IPS-NIHi11 (cell line): ENCODE results near the gene BCL7C.
"Not testable (repeated sequence)": the region's sequence is repeated elsewhere in the genome, so short reads cannot be mapped to it uniquely, and the experiment has no call there.

Experiments
- DNase-seq: peaks from one replicate; pipeline ENCODE4 v3.0.0; 2012; ENCODE audit warnings: mixed read lengths, low spot score

Gene BCL7C

DNA sequence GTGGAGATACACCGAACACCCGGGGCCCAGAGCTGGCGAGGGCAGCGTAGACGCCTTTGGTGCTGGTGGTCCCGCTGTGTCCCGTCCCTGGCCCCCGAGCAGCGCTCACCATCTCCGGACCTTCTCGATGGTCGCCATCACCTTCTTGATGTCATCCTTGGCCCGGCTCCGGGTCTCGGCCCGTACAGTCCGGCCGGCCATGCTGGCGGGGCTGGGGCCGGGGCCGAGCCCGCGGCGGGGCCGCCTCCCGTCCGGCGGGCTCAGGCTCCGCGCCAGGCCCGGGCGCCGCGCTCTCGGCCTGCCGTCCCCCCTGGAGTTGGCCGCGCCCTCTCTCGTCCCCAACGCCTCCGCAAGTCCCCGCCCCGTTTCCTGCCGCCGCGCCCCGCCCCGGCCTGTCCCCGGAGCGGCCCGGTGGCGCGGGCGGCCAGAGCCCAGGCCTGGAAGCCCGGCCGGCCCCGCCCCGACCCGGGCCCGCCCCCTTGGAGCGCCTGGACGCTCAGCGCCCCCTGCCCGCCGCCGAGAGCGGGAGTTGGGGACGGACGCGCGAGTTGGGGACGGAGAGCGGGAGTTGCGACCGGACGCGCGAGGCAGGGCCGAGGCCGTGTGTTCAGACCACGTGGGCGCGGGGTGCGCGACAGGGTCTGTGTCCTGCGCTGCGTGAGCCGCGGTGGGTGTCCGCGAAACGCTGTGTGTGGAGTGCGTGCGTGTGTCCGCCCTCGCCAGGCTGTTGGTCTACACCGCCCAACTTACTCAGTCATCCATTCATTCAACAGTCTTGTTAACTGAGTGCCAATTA lies at the start of gene BCL7C:
Gene BCL7C (minus strand): TSS at position 334 of the 796 bp plus-strand sequence. CDS start 133 bp downstream, at position 201.
- peak; percentile 91 for DNase-seq

DNA sequence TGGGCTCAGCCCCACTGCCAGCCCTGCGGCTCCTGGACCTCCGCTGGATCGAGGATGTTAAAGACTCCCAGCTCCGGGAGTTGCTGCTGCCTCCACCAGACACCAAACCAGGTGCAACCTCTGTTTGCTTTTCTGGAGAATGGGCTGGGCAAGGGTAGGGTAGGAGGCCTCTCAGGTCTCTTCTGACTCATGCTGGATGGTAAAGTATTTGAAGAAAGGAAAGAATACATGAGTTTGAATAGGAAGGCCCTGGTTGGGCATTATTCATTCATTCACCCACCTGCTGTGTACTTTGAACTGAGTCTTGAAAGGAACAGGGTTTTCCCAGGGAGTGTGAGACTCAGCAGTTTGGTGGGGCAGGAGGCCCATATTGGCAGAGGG lies 48.5 kb upstream of the BCL7C start:
- DNase-seq = no peak

DNA sequence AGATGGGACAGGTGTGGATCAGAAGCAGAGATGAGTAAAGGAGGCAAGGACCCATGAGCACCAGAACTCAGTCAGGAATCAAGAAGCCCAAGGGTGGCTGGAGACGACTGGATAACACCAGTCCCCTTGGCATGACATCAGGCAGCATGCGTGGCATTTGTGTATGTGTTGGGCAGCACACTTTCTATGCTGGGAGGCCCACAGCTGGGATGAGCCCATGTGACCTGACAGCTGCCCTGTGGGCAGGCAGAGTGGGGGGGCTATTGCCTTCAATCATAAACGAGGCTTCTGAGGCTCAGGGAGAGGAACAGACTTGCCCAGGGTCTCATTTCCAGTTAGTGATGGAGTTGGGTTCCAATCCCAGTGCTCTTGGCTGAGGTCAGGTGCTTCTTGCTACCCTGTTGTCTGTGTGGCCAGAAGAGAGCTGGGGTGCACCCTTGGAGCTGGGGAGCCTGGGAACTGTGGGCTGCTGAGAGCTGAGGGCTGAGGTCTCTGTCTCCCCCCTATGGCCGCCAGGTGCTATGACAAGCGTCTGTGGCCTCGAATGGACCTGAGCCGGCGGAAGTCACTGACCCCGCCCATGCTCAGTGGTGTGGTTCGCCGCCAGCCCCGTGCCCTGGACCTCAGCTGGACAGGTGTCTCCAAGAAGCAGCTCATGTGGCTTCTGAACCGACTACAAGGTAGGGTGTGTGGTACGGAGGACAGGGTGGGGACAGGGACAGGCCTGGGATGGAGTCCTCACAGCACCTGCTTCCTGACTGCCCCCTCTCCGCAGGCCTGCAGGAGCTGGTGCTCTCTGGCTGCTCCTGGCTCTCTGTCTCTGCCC lies 47.9 kb upstream of the BCL7C start:
- DNase-seq = peak; percentile 90

DNA sequence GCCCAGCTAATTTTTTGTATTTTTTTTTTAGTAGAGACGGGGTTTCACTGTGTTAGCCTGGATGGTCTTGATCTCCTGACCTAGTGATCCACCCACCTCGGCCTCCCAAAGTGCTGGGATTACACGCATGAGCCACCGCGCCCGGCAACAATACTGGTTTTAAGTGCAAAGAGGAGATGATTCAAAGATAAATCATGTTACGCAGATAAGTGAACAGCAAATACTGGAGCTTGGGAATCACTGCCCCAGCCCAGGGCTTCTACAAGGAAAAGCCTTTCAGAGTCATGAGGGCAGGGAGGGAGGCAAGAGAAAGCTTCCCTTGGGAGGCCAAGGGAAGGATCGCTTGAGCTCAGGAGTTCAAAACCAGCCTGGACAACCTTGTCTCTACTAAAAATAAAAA lies 45.7 kb upstream of the BCL7C start:
- DNase-seq = not testable (repeated sequence)

DNA sequence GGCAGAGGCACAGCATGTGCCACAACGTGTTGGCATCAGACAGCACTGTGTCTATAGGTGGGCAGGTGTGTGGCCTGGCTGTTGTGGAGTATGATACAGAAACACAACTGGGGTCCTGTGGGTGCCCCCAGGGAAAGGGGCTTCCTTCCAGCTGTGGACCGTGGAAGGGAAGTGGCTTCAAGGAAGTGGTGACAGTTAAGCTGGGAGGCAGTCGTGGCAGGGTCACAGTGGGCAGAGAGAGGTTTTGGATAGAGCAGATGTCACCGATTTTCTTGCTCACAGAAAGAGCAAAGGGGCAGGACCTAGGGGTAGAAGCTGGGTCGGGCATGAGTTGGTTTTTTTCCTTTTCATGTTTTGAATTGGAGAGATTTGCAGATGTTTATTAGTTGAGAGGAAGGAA lies 43.8 kb upstream of the BCL7C start:
- DNase-seq = no peak

DNA sequence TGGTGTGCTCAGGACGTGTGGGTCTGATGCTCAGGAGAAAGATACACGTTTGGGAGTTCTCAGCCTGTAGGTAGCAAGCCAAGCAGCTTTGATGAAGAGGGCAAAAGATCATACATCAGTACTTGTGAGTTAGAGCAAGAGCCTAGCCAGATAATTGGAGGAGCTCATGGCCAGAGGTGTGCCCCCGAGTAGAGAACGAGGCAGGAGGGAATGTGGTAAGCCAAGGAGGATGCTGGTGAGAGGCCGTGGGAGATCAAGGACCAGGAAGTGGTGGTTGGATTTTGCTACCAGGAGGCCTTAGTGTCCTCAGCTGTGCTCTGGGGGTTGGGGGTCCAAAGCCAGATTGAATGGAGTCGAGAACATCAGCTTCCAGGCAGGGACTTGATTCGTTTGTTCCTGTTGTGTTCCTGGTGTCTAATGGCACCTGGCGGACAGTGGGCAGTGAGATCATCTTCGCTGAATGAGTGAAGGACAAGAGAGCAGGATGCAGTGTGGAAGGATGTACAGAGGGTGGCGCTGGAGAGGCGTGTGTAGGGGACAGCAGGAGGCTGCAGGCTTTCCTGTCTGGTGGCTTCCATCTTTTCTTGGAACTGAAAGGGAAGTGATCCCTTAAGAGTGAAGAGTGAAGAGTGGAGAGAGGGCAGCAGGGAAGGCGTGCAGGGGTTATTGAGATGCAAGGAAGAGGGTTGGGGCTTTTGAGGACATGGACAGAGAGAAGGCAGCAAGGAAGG lies 41.1 kb upstream of the BCL7C start:
- peak; percentile 78 for DNase-seq

DNA sequence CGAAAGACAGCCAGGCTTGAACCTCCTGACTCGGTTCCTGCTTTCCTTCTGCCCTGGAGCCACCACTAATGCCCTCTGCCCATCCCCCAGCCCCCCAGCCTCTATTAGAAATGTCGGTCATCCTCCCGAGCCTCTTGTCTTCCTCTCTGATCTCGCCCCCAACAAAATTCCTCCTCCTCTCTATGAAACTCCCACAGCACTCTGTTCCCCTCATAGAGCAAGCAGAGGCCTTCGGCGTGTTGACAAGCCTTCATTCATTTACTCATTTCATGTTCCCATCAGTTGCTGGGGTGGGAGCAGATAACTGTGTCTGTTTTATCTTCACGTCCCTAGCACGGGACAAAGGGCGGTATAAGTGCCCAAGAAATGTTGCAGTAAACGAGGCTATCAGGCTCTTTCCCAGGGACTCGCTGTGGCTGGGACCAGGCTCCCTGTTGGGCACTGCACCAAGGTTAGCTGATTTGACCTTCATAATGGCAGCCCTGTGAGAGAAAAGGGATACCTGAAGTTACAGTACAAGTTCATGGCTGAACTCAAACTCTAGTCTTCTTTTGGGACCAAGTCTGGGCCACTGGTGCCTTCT lies 37.3 kb upstream of the BCL7C start:
- DNase-seq = no peak

DNA sequence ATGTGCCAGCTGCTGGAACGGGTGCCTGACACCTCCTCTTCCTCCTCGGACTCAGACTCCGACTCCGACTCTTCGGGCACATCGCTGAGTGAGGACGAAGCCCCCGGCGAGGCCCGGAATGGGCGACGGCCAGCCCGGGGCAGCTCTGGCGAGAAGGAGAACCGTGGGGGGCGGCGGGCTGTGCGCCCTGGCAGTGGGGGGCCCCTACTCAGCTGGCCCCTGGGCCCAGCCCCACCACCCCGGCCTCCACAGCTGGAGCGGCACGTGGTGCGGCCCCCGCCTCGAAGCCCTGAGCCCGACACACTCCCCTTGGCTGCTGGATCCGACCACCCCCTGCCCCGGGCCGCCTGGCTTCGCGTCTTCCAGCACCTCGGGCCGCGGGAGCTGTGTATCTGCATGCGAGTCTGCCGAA lies 36.3 kb upstream of the BCL7C start:
- DNase-seq = no peak

DNA sequence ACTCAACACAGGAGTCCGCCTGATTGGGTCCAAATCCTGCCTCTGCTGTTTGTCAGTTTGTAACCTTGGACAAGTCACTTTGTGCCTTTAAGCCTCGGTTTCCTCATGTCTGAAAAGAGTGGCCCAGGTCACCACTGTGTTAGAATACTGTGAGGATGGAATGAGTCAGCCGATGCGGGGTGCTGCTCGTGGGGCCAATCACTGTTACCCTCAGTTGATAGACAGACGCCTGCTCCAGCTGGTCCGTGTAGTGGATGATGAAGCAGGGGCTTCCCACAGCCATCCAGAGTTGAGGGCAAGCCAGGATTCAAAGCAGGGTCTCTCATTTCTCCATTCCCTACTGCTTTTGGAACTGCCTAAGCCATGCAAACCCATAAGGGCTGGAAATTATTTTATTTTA lies 35.3 kb upstream of the BCL7C start:
- no peak for DNase-seq

DNA sequence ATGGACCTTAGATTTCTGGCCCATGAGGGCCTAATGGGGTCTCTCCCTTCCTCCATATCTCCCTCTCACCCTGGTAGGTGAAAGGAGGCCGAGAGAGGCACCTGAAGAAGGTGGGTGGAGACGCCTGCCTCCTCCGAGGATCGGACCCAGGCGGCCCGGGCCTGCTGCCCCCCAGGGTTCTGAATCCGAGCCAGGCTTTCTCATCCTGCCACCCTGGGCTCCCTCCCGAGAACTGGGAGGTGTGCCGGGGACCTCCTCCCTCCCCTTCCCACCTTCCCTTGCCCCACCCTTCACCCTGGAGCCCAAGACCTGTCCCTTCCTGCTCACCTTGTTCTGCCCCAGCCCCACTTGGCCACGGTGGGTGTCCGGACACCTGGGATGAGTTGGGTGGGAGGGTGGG lies 34.5 kb upstream of the BCL7C start:
- no peak for DNase-seq

DNA sequence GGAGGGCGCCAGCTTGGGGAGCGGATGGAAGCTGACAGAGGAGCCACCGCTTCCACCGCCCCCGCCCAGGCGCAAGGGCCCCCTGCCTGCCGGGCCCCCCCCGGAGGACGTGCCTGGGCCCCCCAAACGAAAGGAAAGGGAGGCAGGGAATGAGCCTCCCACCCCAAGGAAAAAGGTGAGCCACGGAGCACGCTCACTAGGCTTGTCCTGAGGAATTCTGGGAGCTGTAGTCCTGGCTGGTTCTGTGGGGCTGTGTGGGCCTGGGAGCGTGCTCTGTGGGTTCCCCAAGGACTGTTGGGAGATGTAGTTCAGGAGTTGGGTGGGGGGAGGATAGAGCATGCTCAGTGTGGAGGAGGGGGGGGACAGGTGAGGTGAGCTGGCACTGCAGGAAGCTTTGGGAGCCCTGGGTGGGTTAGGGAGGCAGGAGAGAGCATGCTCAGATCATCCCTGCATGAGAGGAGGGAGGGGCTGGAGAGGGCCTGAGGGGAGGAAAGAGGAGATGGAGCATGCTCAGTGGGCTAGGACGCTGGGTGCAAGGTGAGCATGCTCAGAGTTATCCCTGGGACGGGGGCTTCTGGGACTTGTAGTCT lies 34.0 kb upstream of the BCL7C start:
- DNase-seq = peak; percentile 78

DNA sequence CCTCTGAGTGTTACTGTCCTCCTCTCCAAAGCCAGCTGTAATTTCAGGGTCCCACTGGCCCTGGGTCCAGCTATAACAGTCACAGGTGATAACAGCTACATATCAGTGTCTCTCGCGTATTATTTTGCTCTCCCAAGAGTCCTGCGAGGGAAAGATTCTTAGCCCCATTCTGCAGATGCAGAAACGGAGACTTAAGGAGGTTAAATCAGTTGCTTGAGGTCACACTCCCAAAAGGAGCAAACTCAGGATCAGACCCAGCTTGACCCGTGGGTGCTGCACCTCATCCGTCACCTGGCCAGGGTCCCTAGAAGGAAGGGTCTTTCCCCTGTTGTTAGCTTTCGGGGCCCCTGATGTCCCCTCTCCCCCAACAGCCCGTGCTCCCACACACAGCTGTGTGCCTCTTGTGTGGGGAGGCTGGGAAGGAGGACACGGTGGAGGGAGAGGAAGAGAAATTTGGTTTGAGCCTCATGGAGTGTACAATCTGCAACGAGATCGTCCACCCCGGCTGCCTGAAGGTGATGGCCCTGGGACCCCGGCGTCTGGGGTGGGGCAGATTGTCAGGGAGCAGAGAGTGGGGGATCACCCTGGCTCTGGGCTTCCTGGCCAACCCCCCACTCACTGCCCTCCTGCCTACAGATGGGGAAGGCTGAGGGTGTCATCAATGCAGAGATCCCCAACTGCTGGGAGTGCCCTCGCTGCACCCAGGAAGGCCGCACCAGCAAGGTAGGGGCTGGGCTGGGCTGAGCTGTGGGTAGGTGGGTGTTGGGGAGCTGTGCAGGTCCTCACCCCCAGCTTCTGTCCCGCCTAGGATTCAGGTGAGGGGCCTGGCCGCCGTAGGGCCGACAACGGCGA lies 33.3 kb upstream of the BCL7C start:
- DNase-seq = no peak

DNA sequence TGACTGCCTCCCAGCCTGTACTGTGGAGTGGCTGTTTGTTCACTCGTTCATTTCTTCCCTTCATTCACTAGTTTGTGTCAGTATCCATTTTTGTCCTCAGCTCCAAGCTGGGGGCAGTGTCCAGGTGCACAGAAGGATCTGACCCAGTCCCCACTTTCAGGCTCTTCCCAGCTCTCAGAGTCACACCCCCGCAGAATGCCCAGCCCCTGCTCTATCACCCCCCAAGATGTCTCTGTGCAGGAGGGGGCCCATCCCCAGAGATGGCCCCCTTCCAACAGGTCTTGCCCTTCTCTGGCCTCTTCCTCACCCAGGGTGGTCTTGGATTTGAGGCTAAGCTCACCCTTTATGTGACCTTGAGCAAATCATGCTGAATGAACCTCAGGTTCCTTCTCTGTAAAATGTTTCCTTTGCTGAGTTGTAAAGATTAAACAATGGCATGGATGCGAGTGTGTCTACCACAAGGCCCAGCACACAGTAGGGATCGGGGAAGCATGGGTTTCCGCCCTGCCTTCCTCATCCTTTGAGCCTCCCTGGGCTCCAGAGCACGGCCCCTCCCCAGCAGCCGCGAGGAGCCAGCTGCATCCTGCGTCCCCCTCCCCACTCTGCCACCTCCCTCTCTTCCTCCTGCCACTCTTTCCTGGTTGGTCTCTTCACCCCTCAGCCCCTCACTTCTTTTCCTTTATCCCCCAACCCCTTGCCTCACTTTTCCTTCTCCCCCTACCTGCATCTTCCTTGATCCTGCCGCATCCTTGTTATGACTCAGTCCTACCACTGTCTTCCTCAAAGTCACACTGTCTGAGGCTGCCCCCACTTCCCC lies 32.3 kb upstream of the BCL7C start:
- DNase-seq = no peak

DNA sequence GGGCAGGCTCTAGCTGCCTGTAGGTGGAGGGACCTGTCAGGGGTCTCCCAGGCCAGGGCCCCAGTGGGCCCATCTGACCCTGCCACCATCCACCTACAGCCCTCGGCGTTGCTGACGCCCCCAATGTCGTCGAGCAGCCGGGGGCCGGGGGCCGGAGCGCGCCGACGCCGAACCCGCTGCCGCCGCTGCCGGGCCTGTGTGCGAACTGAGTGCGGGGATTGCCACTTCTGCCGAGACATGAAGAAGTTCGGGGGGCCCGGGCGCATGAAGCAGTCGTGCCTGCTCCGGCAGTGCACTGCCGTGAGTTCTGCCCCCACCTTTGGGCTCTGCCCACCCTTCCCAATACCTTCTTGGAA lies 31.7 kb upstream of the BCL7C start:
- DNase-seq = no peak

DNA sequence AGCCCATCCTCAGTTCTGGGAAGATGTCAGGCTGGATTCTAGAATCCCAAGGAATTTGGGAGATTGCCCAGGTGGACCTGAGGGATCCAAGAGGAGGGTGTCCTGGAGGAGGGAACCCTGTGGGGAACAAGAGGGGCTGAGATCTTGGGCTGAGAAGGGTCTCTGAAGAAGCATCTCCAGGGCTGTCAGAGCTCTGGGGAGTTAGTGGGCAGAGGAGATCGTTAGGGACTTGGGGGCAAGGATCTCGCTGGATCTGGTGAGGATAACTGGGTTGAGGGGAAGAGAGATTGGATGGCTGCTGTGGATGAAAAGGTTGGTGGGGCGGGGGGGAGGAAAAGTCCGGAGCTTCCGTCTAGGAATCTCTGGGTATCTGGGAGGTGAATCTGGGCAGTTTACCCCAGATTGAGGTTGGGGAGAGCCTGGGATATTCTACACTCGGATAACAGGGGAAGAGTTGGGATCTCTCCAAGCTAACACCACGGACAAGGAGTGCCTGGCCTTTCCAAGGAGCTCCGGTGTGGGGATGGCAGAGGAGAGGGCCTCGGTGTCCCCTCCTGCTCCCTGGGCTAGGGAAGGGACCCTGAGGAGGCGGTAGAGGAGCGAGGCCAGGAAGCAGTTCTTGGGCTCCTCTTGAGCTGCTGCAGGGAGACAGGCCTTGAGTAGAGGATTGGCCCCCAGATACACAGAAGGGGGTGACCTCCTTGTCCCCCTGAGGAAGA lies 31.2 kb upstream of the BCL7C start:
- no peak for DNase-seq

DNA sequence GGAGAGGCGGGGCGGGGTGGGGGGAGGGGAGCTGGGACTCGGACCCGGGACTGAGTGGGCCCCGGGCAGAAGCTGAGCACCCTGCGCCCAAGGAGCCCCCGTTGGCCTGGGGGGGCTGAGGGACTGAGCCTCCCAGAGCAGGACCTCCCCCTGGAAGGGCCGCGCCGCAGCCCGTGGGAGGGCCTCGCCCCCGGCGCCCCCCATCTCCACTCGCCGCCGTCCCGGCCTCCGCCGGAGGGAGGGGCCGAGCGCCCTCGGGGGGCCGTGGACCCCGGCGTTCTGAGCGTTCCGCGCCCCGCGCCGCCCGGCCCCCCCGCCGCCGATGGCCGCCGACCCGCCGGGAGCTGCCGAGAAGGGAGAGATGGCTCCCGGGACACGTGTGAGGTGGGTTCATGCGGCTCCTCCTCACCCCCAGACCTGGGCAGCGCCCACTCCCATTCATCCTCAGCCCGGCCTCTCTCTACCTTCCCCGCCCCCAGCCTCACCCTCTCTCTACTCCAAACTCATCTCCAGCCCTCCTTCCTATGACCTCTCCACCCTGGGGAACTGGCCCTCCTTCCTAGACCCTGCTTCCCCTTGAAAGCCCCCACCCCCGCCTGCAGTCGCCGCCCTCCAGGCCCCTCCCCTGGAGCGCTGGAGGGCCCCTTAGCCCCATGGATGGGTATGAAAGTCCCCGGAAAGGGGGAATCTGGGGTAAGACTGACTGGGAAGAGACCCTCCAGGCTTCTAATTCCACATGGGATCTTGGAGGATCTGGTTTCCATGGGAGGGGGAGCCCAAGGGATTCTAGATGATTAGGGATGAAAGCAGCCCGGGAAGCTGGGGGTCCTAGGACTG lies 30.4 kb upstream of the BCL7C start:
- DNase-seq = peak; percentile 35

DNA sequence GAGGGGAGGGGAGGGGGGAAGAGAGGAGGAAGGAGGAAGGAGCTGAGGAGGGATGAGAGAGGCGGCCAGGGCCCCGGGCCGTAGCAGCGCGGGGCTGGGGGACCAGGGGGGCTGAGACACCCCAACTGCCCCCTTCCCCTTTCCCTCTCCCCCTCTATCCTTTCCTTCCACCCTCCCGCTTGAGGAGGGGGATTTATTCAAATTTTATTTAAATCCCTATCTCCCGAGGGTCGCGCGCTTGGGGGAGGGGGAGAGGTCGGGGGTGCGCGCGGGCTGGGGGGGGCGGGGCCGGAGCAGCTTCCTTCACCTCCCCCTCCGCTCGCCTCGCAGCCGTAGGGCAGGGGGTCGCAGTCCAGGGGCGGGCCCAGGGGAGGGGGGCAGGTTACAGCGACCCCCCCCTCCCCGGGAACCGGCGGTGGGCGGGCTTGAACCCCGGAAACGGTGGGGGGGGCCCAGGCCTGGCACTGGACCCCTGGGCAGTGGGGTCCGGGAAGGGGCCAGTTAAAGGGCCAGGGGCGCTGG lies 29.7 kb upstream of the BCL7C start, which contains the start of gene FBXL19:
Gene FBXL19 (plus strand): TSS at position 19 of the 522 bp plus-strand sequence. CDS start 2,183 bp downstream, outside the sequence.
- DNase-seq = peak; percentile 78

DNA sequence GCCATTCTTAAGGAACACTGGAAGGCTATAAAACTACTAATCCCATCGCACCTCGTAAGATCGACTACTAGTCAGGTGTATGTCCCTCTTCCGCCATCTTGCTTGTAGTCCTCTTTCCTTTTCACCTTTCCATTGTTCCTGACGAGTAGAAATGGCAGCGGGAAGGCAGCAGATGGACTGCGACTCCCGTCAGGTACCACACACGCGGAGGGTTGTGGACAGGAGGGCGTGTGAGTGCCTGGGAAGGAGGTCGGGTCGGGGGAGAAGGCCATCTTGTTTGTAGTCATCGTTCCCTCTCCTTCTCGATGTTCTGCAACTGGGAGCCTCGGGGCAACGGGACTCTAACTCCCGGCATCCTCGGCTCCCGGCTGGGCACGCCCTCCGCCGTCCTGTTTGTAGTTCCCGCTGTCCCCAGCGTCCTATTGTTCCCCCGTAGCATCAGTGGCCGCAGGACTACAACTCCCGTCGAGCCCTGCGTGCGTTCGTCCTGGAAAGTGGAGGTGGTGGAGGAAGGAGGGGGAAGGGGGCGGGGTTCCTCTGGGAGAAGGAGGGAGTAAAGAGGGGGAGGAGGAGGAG lies 29.2 kb upstream of the BCL7C start:
- peak; percentile 83 for DNase-seq
